Loucy (cell line): Measurements from ENCODE around the gene ZSWIM4.

Source experiments
- EZH2phosphoT487 ChIP-seq: fragments of 200-600 bp; IDR thresholded peaks from 2 replicates; pipeline ENCODE4 v1.6.1; 2018; ENCODE audit warnings: antibody characterized with exemption, mild to moderate bottlenecking, moderate library complexity, borderline replicate concordance
- TF ChIP-seq, protein P1 (sequence below): fragments of 200-600 bp; sonication (generic); conservative IDR thresholded peaks from 2 replicates; pipeline ENCODE4 v1.5.1; 2014; ENCODE audit warnings: mild to moderate bottlenecking, antibody characterized with exemption, low read length

DNA sequence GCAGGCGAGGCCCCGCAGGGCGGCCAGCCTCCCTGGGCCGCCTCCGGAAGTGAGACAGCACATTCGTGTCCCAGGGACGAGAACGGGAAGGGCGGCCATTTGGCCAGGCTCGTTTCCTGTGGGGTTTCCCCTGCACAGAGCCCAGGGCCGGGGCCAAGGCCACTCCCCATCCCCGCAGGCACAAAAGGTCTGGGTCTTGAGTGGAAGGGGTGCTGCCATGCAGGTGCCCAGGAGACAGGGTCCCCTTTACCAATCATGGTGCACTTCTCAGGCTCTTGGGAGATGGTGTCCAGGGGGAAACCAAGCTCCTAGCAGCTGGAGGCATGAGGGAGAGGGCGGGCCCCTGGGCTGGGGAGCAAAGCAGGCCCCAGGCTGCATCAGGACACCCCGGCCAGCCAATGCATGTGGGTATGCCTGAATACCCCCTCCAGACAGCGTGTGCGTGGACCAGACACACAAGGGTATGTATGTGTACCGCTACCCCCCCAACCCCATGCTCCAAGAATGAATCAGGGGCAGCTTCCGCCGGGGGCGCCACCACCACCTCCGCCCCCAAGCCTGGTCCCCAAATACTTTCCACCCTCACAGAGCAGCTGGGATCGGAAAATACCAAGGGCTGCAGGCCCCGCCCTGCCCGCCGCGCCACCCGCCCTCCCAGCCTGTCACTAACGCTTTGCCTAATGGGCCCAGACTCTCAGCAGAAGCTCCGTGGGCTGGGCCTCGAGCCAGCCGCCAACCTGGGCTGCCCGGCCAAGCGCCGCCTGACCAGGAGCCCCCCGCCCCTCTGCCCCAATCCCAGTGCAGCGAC lies 44.1 kb downstream of the ZSWIM4 start:
- TF ChIP-seq, protein P1, sequence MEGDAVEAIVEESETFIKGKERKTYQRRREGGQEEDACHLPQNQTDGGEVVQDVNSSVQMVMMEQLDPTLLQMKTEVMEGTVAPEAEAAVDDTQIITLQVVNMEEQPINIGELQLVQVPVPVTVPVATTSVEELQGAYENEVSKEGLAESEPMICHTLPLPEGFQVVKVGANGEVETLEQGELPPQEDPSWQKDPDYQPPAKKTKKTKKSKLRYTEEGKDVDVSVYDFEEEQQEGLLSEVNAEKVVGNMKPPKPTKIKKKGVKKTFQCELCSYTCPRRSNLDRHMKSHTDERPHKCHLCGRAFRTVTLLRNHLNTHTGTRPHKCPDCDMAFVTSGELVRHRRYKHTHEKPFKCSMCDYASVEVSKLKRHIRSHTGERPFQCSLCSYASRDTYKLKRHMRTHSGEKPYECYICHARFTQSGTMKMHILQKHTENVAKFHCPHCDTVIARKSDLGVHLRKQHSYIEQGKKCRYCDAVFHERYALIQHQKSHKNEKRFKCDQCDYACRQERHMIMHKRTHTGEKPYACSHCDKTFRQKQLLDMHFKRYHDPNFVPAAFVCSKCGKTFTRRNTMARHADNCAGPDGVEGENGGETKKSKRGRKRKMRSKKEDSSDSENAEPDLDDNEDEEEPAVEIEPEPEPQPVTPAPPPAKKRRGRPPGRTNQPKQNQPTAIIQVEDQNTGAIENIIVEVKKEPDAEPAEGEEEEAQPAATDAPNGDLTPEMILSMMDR = no peak
- no peak for TF ChIP-seq EZH2phosphoT487
